ENCODE results near the gene SLC7A5. TPM values are rescaled to one million over a fixed set of nuclear protein-coding genes. Genes with fewer than 3 reads are reported as not detected.

Gene SLC7A5
- total RNA-seq, 1 donor from 2014 or later, result 42.2 TPM

DNA sequence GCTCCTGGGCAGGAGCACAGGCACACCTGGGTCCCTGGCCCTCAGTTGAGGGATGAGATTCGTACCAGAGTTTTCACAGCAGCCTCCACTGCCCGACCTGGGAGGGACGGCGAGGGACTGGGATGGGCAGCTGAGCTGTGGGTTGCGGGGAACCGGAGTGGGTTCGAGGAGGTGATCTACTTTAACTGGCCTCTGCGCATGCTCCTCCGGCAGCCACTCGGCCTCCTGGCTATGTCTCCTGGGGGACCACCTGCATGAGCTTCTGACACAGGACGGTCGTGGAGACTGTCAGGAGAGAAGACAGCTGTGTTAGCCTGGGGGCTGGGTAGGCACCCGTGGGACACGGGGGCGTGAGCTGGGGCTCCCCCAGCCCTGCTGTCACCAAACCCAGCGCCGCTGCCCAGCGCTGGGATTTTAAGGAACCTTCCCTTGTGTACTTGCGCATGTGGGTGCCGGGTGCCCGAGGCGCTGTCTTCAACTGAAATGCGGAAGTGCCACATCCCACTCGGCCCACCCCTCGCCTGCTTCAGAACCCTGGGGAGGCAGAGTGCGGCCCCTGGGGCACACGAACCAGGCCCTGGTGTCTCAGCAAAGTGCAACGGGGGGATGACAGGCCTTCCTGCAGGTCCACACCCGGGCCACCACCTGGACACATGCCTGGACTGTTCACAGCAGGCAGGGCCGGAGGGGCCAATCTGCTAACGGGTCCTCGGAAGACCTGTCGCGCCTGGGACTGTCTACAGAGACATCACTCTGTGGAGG is 36.4 kb downstream of the SLC7A5 start:
- Mint-ChIP-seq H3K27ac (no peak overlapping the region), H3K36me3 (ENCODE audit: insufficient read depth) (peaks cover 5% of the 10 kb centered on the region)
- no peak for TF ChIP-seq CTCF (IDR thresholded peaks at IDR 0.05; ENCODE audit: unreplicated experiment)

DNA sequence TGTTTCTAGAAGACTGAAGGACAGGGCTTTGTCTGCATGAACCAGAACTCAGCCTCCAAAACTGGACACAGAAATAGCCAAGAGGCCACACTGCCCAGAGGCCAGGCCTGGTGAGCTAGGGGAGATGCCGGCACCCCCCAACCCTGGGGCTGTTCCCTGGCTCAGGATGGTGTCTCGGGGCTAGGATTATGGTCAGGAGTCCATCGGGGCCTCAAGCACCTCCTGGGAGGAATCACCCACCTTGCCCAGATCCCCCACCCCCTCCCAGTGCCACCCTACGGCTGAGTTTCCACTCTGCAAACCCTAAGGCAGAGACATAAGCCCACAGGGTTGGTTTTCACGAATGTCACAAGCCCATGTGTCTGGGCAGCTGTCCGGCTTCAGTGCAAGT is 37.2 kb downstream of the SLC7A5 start:
- peaks cover 3% of the 10 kb centered on the region for H3K4me1 Mint-ChIP-seq (ENCODE audit: low read depth)
- DNase-seq (ENCODE audit: low spot score, unreplicated experiment), result no peak
- no peak for TF ChIP-seq CTCF (IDR thresholded peaks at IDR 0.05; ENCODE audit: unreplicated experiment)
- no peaks in the 10 kb centered on the region for H3K9me3 Mint-ChIP-seq (ENCODE audit: low read depth)
- H3K4me3 Mint-ChIP-seq (ENCODE audit: low read depth), result no peak overlapping the region
- H3K36me3 Mint-ChIP-seq (ENCODE audit: insufficient read depth), result peaks cover 5% of the 10 kb centered on the region
- no peaks in the 10 kb centered on the region for H3K27me3 Mint-ChIP-seq
- no peak overlapping the region for H3K27ac Mint-ChIP-seq

More for the DNA sequence above, 36.4 kb downstream of the SLC7A5 start:
- no peaks in the 10 kb centered on the region for H3K9me3 Mint-ChIP-seq (ENCODE audit: low read depth)
- H3K4me3 Mint-ChIP-seq (ENCODE audit: low read depth), result no peak overlapping the region
- no peaks in the 10 kb centered on the region for H3K27me3 Mint-ChIP-seq
- peaks cover 3% of the 10 kb centered on the region for H3K4me1 Mint-ChIP-seq (ENCODE audit: low read depth)
- DNase-seq (ENCODE audit: low spot score, unreplicated experiment), result no peak

GRCh38 chr16:87831421-87832136 is 37.7 kb downstream of the SLC7A5 start:
- no peak overlapping the region for H3K4me3 Mint-ChIP-seq (ENCODE audit: low read depth)
- H3K9me3 Mint-ChIP-seq (ENCODE audit: low read depth), result no peaks in the 10 kb centered on the region
- DNase-seq (ENCODE audit: low spot score, unreplicated experiment), result no peak
- TF ChIP-seq CTCF (IDR thresholded peaks at IDR 0.05; ENCODE audit: unreplicated experiment), result no peak
- H3K4me1 Mint-ChIP-seq (ENCODE audit: low read depth), result peaks cover 3% of the 10 kb centered on the region
- H3K27me3 Mint-ChIP-seq, result no peaks in the 10 kb centered on the region
- peaks cover 5% of the 10 kb centered on the region for H3K36me3 Mint-ChIP-seq (ENCODE audit: insufficient read depth)
- H3K27ac Mint-ChIP-seq, result no peak overlapping the region

DNA sequence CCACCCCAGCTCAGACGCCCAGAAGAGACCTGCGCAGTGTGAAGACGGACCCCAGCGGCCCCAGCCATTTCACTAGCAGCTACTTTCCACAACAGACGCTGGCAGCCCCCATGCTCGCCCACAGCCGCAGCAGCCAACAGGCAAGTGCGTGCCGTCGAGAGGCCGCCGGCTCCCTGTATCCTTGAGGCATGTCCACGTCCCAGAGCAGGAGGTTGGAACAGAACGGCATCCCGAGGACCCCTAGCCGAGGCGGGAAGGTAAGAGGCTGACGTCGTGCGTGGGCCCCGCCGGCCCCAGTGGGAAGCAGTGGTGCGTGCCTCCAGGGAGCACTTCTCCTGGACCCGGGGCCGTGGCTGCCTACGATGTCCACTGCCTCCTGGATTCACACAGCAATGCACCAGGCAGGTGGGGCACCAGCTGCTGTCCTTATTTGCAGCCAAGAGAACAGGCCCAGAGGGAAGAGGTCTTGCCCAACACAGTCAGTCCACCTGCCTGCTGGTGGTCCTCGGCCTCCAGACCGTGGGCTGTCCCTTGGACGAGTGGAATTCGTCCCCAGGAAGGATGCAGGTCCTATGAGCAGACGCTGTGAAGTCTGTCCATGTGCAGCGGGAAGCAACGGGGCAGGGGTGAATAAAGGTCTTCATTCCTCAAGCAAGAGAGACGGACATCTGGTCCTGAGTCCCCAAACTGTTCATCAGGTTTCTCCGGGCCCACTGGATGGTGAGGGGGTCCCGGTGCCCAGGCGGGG is 38.5 kb downstream of the SLC7A5 start:
- Mint-ChIP-seq H3K9me3 (ENCODE audit: low read depth) (no peaks in the 10 kb centered on the region), H3K36me3 (ENCODE audit: insufficient read depth) (peaks cover 5% of the 10 kb centered on the region), H3K4me1 (ENCODE audit: low read depth) (peaks cover 3% of the 10 kb centered on the region), H3K4me3 (ENCODE audit: low read depth) (no peak overlapping the region), H3K27ac (no peak overlapping the region), H3K27me3 (no peaks in the 10 kb centered on the region)
- TF ChIP-seq CTCF (IDR thresholded peaks at IDR 0.05; ENCODE audit: unreplicated experiment), result no peak
- DNase-seq (ENCODE audit: low spot score, unreplicated experiment), result no peak

- Mint-ChIP-seq H3K27me3 (peaks cover 4% of the 10 kb centered on the region), H3K4me1 (ENCODE audit: low read depth) (peaks cover 4% of the 10 kb centered on the region), H3K4me3 (ENCODE audit: low read depth) (no peak overlapping the region), H3K27ac (peak overlapping the region; percentile 6), H3K36me3 (ENCODE audit: insufficient read depth) (peaks cover 5% of the 10 kb centered on the region), H3K9me3 (ENCODE audit: low read depth) (no peaks in the 10 kb centered on the region)
- no peak for DNase-seq (ENCODE audit: low spot score, unreplicated experiment)
- TF ChIP-seq CTCF (IDR thresholded peaks at IDR 0.05; ENCODE audit: unreplicated experiment), result no peak
Observed at GRCh38 chr16:87829988-87830672, 39.2 kb downstream of the SLC7A5 start.

Measured in progenitor cell of endocrine pancreas (in vitro differentiated cells).